SK-N-SH (cell line): Measurements from ENCODE around the gene WHAMM. TPM values are rescaled to one million over a fixed set of nuclear protein-coding genes. Genes with fewer than 3 reads are reported as not detected.

Source experiments
- CTCF ChIA-PET: fragments of 300-600, 350-600 bp; formaldehyde crosslinking; extraction: SDS; loops from one replicate; lab custom pipeline; 2021; lab: Yijun Ruan, JAX
- POLR2A ChIA-PET: fragments of 350-600 bp; sonication (Branson Sonifier 250); formaldehyde crosslinking; extraction: SDS; loops from one replicate; lab custom pipeline; 2020; ENCODE audit warnings: antibody characterized with exemption, inconsistent platforms; lab: Yijun Ruan, JAX
- DNase-seq: peaks from one replicate; pipeline ENCODE4 v3.0.0; 2012
- H2AFZ ChIP-seq: fragments of 200-600 bp; sonication (generic); 2 replicates; pipeline ENCODE4 v1.8.1; 2016; ENCODE audit warnings: antibody characterized with exemption, mild to moderate bottlenecking, low read depth
- H3F3A ChIP-seq: fragments of 200-600 bp; sonication (generic); replicated peaks from 2 replicates; pipeline ENCODE3; 2016; ENCODE audit warnings: antibody characterized with exemption, mild to moderate bottlenecking; ENCODE audit not compliant: insufficient read depth
- H3K27ac ChIP-seq, 2 experiments: fragments of 200-500 bp in 1 of 2; fragments of 200-600 bp in 1 of 2; sonication (Bioruptor generic) in 1 of 2; sonication (generic), shearing (Covaris generic) in 1 of 2; 2 replicates each; pipeline versions ENCODE4 v1.5.1 to v1.6.1; 2014 to 2016; ENCODE audit warnings: low read depth in 2 of 2, inconsistent platforms in 1 of 2, low read length in 1 of 2, mild to moderate bottlenecking in 1 of 2, mixed read lengths in 1 of 2
- H3K27me3 ChIP-seq: fragments of 200-600 bp; sonication (generic), shearing (Covaris generic); 2 replicates; pipeline ENCODE4 v1.6.1; 2016; ENCODE audit warnings: mixed run types; ENCODE audit not compliant: insufficient read depth
- H3K36me3 ChIP-seq, 2 experiments: fragments of 200-500 bp in 1 of 2; fragments of 200-600 bp in 1 of 2; sonication (Bioruptor generic) in 1 of 2; sonication (generic) in 1 of 2; replicated peaks in 1 of 2; 2 replicates each; pipeline versions ENCODE3 to v1.5.1; 2014 to 2016; ENCODE audit warnings: low read length in 1 of 2, mild to moderate bottlenecking in 1 of 2; ENCODE audit not compliant: insufficient read depth in 2 of 2, control insufficient read depth in 1 of 2
- H3K4me1 ChIP-seq, 2 experiments: fragments of 200-500 bp in 1 of 2; fragments of 200-600 bp in 1 of 2; sonication (Bioruptor generic) in 1 of 2; sonication (generic), shearing (Covaris generic) in 1 of 2; 2 replicates each; pipeline versions ENCODE4 v1.5.1 to v1.6.1; 2014 to 2016; ENCODE audit warnings: low read depth in 1 of 2, low read length in 1 of 2, mixed run types in 1 of 2; ENCODE audit not compliant: insufficient read depth in 2 of 2, control insufficient read depth in 1 of 2
- H3K4me2 ChIP-seq: fragments of 200-600 bp; sonication (generic), shearing (Covaris generic); 2 replicates; pipeline ENCODE4 v1.6.1; 2017; ENCODE audit warnings: mixed run types
- H3K4me3 ChIP-seq, 2 experiments: fragments of 200-500 bp in 1 of 2; fragments of 200-600 bp in 1 of 2; sonication (Bioruptor generic) in 1 of 2; sonication (generic), shearing (Covaris generic) in 1 of 2; 2 replicates each; pipeline versions ENCODE4 v1.5.1 to v1.8.1; 2014 to 2016; ENCODE audit warnings: low read depth in 2 of 2, inconsistent platforms in 1 of 2, low read length in 1 of 2, mild to moderate bottlenecking in 1 of 2, mixed read lengths in 1 of 2, moderate library complexity in 1 of 2
- H3K79me2 ChIP-seq: fragments of 200-600 bp; sonication (generic); 2 replicates; pipeline ENCODE4 v1.8.1; 2017; ENCODE audit warnings: mild to moderate bottlenecking; ENCODE audit not compliant: insufficient read depth
- H3K9ac ChIP-seq: fragments of 200-600 bp; sonication (generic); 2 replicates; pipeline ENCODE4 v1.6.1; 2017; ENCODE audit warnings: mixed run types
- H3K9me2 ChIP-seq: fragments of 200-600 bp; sonication (generic); 2 replicates; pipeline ENCODE4 v1.6.1; 2017; ENCODE audit warnings: mixed run types
- H3K9me3 ChIP-seq: fragments of 200-600 bp; sonication (generic); 2 replicates; pipeline ENCODE4 v1.6.1; 2017; ENCODE audit warnings: mixed run types, mild to moderate bottlenecking, moderate library complexity
- H4K20me1 ChIP-seq: fragments of 200-600 bp; sonication (generic); 2 replicates; pipeline ENCODE4 v1.6.1; 2017; ENCODE audit warnings: mild to moderate bottlenecking, mixed run types; ENCODE audit not compliant: insufficient read depth
- CHD2 ChIP-seq: fragments of 150-350 bp; IDR thresholded peaks from 2 replicates; pipeline ENCODE4 v1.6.1; 2018; ENCODE audit warnings: low read length; ENCODE audit not compliant: partially characterized antibody
- ELF1 ChIP-seq: IDR thresholded peaks from 2 replicates; pipeline ENCODE4 v1.4.0; 2012
- EP300 ChIP-seq, 2 experiments: IDR thresholded peaks; 2 replicates each; pipeline versions ENCODE4 v1.4.0 to v1.6.1; 2012; ENCODE audit warnings: borderline replicate concordance in 1 of 2, low read depth in 1 of 2, low read length in 1 of 2
- EZH2phosphoT487 ChIP-seq: fragments of 200-600 bp; sonication (generic); IDR thresholded peaks from 2 replicates; pipeline ENCODE4 v1.6.1; 2017; ENCODE audit warnings: low read depth, mixed run types, mild to moderate bottlenecking, antibody characterized with exemption, moderate library complexity, borderline replicate concordance
- FOSL2 ChIP-seq: IDR thresholded peaks from 2 replicates; pipeline ENCODE4 v1.4.0; 2012; ENCODE audit warnings: low read depth, mild to moderate bottlenecking, moderate library complexity, borderline replicate concordance
- FOXJ3 ChIP-seq: sonication (generic); formaldehyde crosslinking; IDR thresholded peaks from 2 replicates; pipeline ENCODE4 v1.5.1; 2020; ENCODE audit warnings: mild to moderate bottlenecking, missing genetic modification reagents
- FOXM1 ChIP-seq: IDR thresholded peaks from 2 replicates; pipeline ENCODE4 v1.4.0; 2012; ENCODE audit warnings: low read depth, mild to moderate bottlenecking
- GABPA ChIP-seq: IDR thresholded peaks from 2 replicates; pipeline ENCODE4 v1.4.0; 2012; ENCODE audit warnings: low read depth, mild to moderate bottlenecking
- GATA2 ChIP-seq: sonication (generic); formaldehyde crosslinking; IDR thresholded peaks from 2 replicates; pipeline ENCODE4 v1.5.0; 2020; ENCODE audit warnings: mild to moderate bottlenecking, missing genetic modification reagents
- JUND ChIP-seq: IDR thresholded peaks from 2 replicates; pipeline ENCODE4 v1.4.0; 2012
- MEF2A ChIP-seq: IDR thresholded peaks from 2 replicates; pipeline ENCODE4 v1.4.0; 2012; ENCODE audit warnings: low read depth, borderline replicate concordance
- MXI1 ChIP-seq: IDR thresholded peaks from 2 replicates; pipeline ENCODE4 v1.6.1; 2012; ENCODE audit warnings: mild to moderate bottlenecking, low read depth, low read length, improper control_type of control experiment
- NFIC ChIP-seq: IDR thresholded peaks from 2 replicates; pipeline ENCODE4 v1.4.0; 2012; ENCODE audit warnings: borderline replicate concordance
- NRF1 ChIP-seq: IDR thresholded peaks from 2 replicates; pipeline ENCODE4 v1.6.1; 2012; ENCODE audit warnings: low read depth, mild to moderate bottlenecking, low read length
- RAD21 ChIP-seq: IDR thresholded peaks from 2 replicates; pipeline ENCODE4 v1.6.1; 2012; ENCODE audit warnings: mild to moderate bottlenecking, low read length
- RCOR1 ChIP-seq: fragments of 150-350 bp; IDR thresholded peaks from 2 replicates; pipeline ENCODE4 v1.6.1; 2017; ENCODE audit warnings: antibody characterized with exemption, low read length
- RFX5 ChIP-seq: IDR thresholded peaks from 2 replicates; pipeline ENCODE4 v1.6.1; 2012; ENCODE audit warnings: mild to moderate bottlenecking, improper control_type of control experiment, low read length
- SMC3 ChIP-seq: IDR thresholded peaks from 2 replicates; pipeline ENCODE4 v1.6.1; 2012; ENCODE audit warnings: low read depth, low read length, improper control_type of control experiment
- TAF1 ChIP-seq: IDR thresholded peaks from 2 replicates; pipeline ENCODE4 v1.6.1; 2012; ENCODE audit warnings: low read depth, mild to moderate bottlenecking, low read length, moderate library complexity, borderline replicate concordance
- TCF12 ChIP-seq: IDR thresholded peaks from 2 replicates; pipeline ENCODE4 v1.4.0; 2012
- TEAD4 ChIP-seq: IDR thresholded peaks from 2 replicates; pipeline ENCODE4 v1.4.0; 2012; ENCODE audit warnings: mild to moderate bottlenecking, borderline replicate concordance; ENCODE audit not compliant: insufficient read depth
- YY1 ChIP-seq: IDR thresholded peaks from 2 replicates; pipeline ENCODE4 v1.4.0; 2012; ENCODE audit warnings: low read depth, mild to moderate bottlenecking
- WGBS: methylation state at CpG from one replicate; pipeline ENCODE4 v1.1.6; 2017; ENCODE audit warnings: low lambda C conversion rate; 5-methylcytosine and 5-hydroxymethylcytosine counted together
- polyA plus RNA-seq, 3 experiments: library from polyadenylated mRNA; depleted of rRNA; stranded (reverse); fragments of >200 nt; gene quantifications; 2 replicates each; pipeline ENCODE4 v1.2.3, GENCODE V29; 2012
- TF ChIP-seq, protein P1 (sequence below): IDR thresholded peaks from 2 replicates; pipeline ENCODE4; 2012
- TF ChIP-seq, protein P2 (sequence below): IDR thresholded peaks from 2 replicates; pipeline ENCODE4 v1.4.0; 2012; ENCODE audit warnings: low read depth, borderline replicate concordance
- TF ChIP-seq, protein P3 (sequence below): fragments of 150-350 bp; IDR thresholded peaks from 2 replicates; pipeline ENCODE4 v1.6.1; 2017; ENCODE audit warnings: antibody characterized with exemption, low read length, low read depth, borderline replicate concordance
- TF ChIP-seq, protein P4 (sequence below): IDR thresholded peaks from 2 replicates; pipeline ENCODE4 v1.4.0; 2012; ENCODE audit warnings: low read depth, borderline replicate concordance

Gene WHAMM, protein sequence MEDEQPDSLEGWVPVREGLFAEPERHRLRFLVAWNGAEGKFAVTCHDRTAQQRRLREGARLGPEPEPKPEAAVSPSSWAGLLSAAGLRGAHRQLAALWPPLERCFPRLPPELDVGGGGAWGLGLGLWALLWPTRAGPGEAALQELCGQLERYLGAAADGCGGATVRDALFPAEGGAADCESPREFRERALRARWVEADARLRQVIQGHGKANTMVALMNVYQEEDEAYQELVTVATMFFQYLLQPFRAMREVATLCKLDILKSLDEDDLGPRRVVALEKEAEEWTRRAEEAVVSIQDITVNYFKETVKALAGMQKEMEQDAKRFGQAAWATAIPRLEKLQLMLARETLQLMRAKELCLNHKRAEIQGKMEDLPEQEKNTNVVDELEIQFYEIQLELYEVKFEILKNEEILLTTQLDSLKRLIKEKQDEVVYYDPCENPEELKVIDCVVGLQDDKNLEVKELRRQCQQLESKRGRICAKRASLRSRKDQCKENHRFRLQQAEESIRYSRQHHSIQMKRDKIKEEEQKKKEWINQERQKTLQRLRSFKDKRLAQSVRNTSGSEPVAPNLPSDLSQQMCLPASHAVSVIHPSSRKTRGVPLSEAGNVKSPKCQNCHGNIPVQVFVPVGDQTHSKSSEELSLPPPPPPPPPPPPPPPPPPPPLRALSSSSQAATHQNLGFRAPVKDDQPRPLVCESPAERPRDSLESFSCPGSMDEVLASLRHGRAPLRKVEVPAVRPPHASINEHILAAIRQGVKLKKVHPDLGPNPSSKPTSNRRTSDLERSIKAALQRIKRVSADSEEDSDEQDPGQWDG
- polyA plus RNA-seq (2012; rRNA removed) = 1.9 and 2.3 TPM in 2 replicates
- polyA plus RNA-seq (2012; cell fraction: cytosol; rRNA removed) = 2.3 and 2.4 TPM in 2 replicates
- 2.7 and 4.0 TPM in 2 replicates for polyA plus RNA-seq (2012; cell fraction: nucleus; rRNA removed)

DNA sequence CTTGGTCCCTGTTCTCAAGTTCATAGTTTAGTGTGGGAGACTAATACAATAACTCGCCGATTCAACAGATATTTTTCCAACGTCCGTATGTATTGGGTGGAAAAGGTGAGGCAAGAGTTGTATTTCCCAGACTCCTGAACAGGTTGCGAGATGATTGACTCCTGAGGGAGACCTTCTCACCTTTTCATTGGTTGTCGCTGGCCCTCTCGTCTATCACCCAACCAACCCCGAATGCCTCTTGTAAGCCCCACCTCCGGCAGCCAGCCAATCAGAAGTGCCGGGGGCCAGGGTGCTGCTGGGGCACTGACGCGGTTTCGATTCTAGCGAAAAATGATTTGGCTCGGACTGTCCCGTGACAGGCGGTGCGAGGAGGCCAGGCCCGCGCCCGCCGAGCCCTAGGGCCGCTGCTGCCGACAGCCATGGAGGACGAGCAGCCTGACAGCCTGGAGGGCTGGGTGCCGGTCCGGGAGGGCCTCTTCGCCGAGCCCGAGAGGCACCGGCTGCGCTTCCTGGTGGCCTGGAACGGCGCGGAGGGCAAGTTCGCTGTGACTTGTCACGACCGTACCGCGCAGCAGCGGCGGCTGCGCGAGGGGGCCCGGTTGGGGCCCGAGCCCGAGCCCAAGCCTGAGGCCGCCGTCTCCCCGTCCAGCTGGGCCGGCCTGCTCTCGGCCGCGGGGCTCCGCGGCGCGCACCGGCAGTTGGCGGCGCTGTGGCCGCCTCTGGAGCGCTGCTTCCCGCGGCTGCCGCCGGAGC, at the start of gene WHAMM:
Gene WHAMM, plus strand, starts transcription at position 321 of the 753 bp plus-strand sequence. Its CDS starts 99 bp downstream, at position 420.
- WGBS = under 1% methylated on average over 17 of the region's 67 CpGs
- Histone ChIP-seq H3K4me2 (peak within 1 kb of the TSS; percentile 81), H3K9me2 (no peaks in the 10 kb centered on the region), H3K4me1 (peaks cover 7 to 9% of the 10 kb centered on the region in 2 experiments; a peak in 2 of 4 replicates), H2AFZ (peak within 1 kb of the TSS; percentile 70), H3F3A (peaks cover 5% of the 10 kb centered on the region), H3K9me3 (no peaks in the 10 kb centered on the region), H3K9ac (peak within 1 kb of the TSS; percentile 84), H3K4me3 (peak within 1 kb of the TSS; percentile 88 to 92), H3K79me2 (peaks cover 41% of the 10 kb centered on the region), H3K27me3 (no peaks in the 10 kb centered on the region), H3K27ac (peak within 1 kb of the TSS; percentile 87 to 90), H4K20me1 (no peaks in the 10 kb centered on the region), H3K36me3 (peaks cover 5 to 17% of the 10 kb centered on the region in 2 experiments)
- ChIA-PET POLR2A (interaction anchor here (0.8 kb wide), 1 partner anchor 59 kb away, joined by 3 read pairs; no protein-coding TSS in a partner anchor), CTCF (interaction anchor here (0.6 to 3.3 kb wide), 7 partner anchors 9 to 201 kb away, joined by 3 to 12 read pairs (median 5); partner anchors contain the start of gene C15orf40)
- peak; percentile 95 for DNase-seq
- TF ChIP-seq ELF1 = 0 out of 2 replicates have a peak, but pooled peaks have one; percentile 14
- TF ChIP-seq, protein P1, sequence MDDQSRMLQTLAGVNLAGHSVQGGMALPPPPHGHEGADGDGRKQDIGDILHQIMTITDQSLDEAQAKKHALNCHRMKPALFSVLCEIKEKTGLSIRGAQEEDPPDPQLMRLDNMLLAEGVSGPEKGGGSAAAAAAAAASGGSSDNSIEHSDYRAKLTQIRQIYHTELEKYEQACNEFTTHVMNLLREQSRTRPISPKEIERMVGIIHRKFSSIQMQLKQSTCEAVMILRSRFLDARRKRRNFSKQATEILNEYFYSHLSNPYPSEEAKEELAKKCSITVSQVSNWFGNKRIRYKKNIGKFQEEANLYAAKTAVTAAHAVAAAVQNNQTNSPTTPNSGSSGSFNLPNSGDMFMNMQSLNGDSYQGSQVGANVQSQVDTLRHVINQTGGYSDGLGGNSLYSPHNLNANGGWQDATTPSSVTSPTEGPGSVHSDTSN = peak; percentile 97
- no peak for TF ChIP-seq FOSL2
- TF ChIP-seq, protein P2, sequence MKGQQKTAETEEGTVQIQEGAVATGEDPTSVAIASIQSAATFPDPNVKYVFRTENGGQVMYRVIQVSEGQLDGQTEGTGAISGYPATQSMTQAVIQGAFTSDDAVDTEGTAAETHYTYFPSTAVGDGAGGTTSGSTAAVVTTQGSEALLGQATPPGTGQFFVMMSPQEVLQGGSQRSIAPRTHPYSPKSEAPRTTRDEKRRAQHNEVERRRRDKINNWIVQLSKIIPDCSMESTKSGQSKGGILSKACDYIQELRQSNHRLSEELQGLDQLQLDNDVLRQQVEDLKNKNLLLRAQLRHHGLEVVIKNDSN = peak; percentile 51
- TF ChIP-seq EP300 (IDR thresholded peaks at IDR 0.05; ENCODE audit: borderline replicate concordance in 1 of 2, low read depth in 1 of 2, low read length in 1 of 2) = no peak
- TF ChIP-seq EZH2phosphoT487 = no peak
- TF ChIP-seq TAF1 = peak; percentile 66
- TF ChIP-seq JUND = no peak
- TF ChIP-seq RCOR1 = 0 out of 2 replicates have a peak, but pooled peaks have one; percentile 17
- no peak for TF ChIP-seq FOXJ3 (CRISPR knock-in tag)
- no peak for TF ChIP-seq FOXM1
- TF ChIP-seq GABPA = no peak
- 0 out of 2 replicates have a peak, but pooled peaks have one; percentile 40 for TF ChIP-seq YY1
- TF ChIP-seq CHD2 = peak; percentile 67
- TF ChIP-seq TCF12 = no peak
- TF ChIP-seq NRF1 = no peak
- TF ChIP-seq SMC3 = no peak
- peak; percentile 90 for TF ChIP-seq RFX5
- TF ChIP-seq NFIC = no peak
- TF ChIP-seq MXI1 = peak; percentile 76; the same call in 1 of the 2 replicates
- TF ChIP-seq GATA2 (CRISPR knock-in tag) = no peak
- TF ChIP-seq, protein P3, sequence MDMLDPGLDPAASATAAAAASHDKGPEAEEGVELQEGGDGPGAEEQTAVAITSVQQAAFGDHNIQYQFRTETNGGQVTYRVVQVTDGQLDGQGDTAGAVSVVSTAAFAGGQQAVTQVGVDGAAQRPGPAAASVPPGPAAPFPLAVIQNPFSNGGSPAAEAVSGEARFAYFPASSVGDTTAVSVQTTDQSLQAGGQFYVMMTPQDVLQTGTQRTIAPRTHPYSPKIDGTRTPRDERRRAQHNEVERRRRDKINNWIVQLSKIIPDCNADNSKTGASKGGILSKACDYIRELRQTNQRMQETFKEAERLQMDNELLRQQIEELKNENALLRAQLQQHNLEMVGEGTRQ = no peak
- TF ChIP-seq, protein P4, sequence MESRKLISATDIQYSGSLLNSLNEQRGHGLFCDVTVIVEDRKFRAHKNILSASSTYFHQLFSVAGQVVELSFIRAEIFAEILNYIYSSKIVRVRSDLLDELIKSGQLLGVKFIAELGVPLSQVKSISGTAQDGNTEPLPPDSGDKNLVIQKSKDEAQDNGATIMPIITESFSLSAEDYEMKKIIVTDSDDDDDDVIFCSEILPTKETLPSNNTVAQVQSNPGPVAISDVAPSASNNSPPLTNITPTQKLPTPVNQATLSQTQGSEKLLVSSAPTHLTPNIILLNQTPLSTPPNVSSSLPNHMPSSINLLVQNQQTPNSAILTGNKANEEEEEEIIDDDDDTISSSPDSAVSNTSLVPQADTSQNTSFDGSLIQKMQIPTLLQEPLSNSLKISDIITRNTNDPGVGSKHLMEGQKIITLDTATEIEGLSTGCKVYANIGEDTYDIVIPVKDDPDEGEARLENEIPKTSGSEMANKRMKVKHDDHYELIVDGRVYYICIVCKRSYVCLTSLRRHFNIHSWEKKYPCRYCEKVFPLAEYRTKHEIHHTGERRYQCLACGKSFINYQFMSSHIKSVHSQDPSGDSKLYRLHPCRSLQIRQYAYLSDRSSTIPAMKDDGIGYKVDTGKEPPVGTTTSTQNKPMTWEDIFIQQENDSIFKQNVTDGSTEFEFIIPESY = no peak
- TF ChIP-seq TEAD4 = no peak
- no peak for TF ChIP-seq MEF2A
- no peak for TF ChIP-seq RAD21
